HCT116 (cell line): Measurements from ENCODE around the gene PCDHGA2.

ENCODE experiments used
- EZH2 ChIP-seq: fragments of 200-600 bp; sonication (generic); IDR thresholded peaks from 2 replicates; pipeline ENCODE4 v1.6.1; 2017; ENCODE audit warnings: antibody characterized with exemption, mixed run types
- POLR2A ChIP-seq: IDR thresholded peaks from 2 replicates; pipeline ENCODE4 v1.7.0; 2011; ENCODE audit warnings: borderline replicate concordance; ENCODE audit not compliant: insufficient read depth, insufficient read length; ENCODE audit errors: extremely low read depth
- ZNF274 ChIP-seq: fragments of 200-500 bp; sonication (Bioruptor generic); IDR thresholded peaks from 2 replicates; pipeline ENCODE4 v1.6.1; 2014; ENCODE audit warnings: mild to moderate bottlenecking, low read depth, low read length, inconsistent platforms
- TF ChIP-seq, protein P1 (sequence below), 3 experiments: fragments of 200-600 bp in 1 of 3; sonication (generic) in 1 of 3; IDR thresholded peaks in 2 of 3; conservative IDR thresholded peaks in 1 of 3; 2 replicates each; pipeline ENCODE4 v1.5.1; 2012 to 2017; ENCODE audit warnings: low read depth in 2 of 3, low read length in 2 of 3, antibody characterized with exemption in 1 of 3, borderline replicate concordance in 1 of 3, control low read depth in 1 of 3, mild to moderate bottlenecking in 1 of 3, mixed read lengths in 1 of 3, mixed run types in 1 of 3, moderate library complexity in 1 of 3; ENCODE audit not compliant: insufficient read depth in 1 of 3
- TF ChIP-seq, protein P2 (sequence below): IDR thresholded peaks from 2 replicates; pipeline ENCODE4 v1.6.1; 2012; ENCODE audit warnings: low read depth

DNA sequence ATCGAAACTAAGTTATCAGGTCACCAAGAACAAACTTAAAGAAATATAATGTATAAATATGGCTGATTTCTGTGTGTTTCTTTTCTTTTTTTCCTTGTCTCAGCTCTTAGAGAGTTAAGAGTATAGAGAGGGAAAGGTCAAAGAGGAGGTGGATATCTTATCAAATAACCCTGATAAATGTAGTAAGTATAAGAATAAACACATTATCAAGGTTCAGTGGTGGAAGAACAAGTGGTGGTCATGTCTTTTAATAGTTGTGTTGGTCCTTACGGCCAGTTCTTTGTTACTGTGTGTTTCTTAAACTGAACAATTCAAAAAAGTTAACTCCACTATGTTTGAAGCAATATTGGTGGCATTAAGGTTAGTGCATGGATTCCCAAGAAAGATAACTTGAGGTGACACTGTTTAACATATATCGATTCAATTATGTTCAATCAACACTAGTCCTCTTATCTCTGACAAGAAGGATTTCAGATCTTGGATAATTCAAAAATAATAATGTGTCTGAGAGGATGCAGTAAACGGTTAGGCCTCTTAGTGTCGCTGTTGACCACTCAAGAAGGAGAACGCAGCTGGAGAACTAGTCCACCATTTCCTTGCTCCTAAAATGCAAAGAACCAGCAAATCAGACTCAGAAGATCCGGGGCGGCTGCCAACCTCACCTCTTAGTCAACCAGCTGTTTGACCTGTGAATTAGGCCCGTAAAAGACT, 4.8 kb downstream of the PCDHGA2 start, which contains the start of gene PCDHGA3:
- TF ChIP-seq ZNF274 (no peak), POLR2A (no peak), EZH2 (no peak)
- TF ChIP-seq, protein P1, sequence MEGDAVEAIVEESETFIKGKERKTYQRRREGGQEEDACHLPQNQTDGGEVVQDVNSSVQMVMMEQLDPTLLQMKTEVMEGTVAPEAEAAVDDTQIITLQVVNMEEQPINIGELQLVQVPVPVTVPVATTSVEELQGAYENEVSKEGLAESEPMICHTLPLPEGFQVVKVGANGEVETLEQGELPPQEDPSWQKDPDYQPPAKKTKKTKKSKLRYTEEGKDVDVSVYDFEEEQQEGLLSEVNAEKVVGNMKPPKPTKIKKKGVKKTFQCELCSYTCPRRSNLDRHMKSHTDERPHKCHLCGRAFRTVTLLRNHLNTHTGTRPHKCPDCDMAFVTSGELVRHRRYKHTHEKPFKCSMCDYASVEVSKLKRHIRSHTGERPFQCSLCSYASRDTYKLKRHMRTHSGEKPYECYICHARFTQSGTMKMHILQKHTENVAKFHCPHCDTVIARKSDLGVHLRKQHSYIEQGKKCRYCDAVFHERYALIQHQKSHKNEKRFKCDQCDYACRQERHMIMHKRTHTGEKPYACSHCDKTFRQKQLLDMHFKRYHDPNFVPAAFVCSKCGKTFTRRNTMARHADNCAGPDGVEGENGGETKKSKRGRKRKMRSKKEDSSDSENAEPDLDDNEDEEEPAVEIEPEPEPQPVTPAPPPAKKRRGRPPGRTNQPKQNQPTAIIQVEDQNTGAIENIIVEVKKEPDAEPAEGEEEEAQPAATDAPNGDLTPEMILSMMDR (IDR thresholded peaks at IDR 0.05 in 2 of 3, conservative IDR thresholded peaks at IDR 0.05 in 1 of 3; ENCODE audit: borderline replicate concordance in 1 of 3, insufficient read depth in 1 of 3, low read depth in 2 of 3, low read length in 2 of 3) = peak in 2 of 3 experiments; percentile 15 to 31; a peak in 2 of 6 replicates
- TF ChIP-seq, protein P2, sequence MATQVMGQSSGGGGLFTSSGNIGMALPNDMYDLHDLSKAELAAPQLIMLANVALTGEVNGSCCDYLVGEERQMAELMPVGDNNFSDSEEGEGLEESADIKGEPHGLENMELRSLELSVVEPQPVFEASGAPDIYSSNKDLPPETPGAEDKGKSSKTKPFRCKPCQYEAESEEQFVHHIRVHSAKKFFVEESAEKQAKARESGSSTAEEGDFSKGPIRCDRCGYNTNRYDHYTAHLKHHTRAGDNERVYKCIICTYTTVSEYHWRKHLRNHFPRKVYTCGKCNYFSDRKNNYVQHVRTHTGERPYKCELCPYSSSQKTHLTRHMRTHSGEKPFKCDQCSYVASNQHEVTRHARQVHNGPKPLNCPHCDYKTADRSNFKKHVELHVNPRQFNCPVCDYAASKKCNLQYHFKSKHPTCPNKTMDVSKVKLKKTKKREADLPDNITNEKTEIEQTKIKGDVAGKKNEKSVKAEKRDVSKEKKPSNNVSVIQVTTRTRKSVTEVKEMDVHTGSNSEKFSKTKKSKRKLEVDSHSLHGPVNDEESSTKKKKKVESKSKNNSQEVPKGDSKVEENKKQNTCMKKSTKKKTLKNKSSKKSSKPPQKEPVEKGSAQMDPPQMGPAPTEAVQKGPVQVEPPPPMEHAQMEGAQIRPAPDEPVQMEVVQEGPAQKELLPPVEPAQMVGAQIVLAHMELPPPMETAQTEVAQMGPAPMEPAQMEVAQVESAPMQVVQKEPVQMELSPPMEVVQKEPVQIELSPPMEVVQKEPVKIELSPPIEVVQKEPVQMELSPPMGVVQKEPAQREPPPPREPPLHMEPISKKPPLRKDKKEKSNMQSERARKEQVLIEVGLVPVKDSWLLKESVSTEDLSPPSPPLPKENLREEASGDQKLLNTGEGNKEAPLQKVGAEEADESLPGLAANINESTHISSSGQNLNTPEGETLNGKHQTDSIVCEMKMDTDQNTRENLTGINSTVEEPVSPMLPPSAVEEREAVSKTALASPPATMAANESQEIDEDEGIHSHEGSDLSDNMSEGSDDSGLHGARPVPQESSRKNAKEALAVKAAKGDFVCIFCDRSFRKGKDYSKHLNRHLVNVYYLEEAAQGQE = no peak
